SU-DHL-6 (cell line): ENCODE measurements around the gene RPS14.
"Not testable (repeated sequence)": the region's sequence is repeated elsewhere in the genome, so short reads cannot be mapped to it uniquely, and the experiment has no call there.

Experiments
- H2AFZ ChIP-seq: fragments of 200-600 bp; sonication (generic); 2 replicates; pipeline ENCODE4 v1.6.1; 2014; ENCODE audit warnings: low read depth, mild to moderate bottlenecking, moderate library complexity, mixed read lengths, antibody characterized with exemption, low read length; ENCODE audit not compliant: severe bottlenecking
- H3F3A ChIP-seq: fragments of 200-600 bp; shearing (Covaris generic); 2 replicates; pipeline ENCODE4 v1.6.0; 2016; ENCODE audit warnings: antibody characterized with exemption, mild to moderate bottlenecking; ENCODE audit not compliant: insufficient read depth
- H3K27ac ChIP-seq: fragments of 200-600 bp; sonication (generic); 2 replicates; pipeline ENCODE4 v1.5.1; 2016; ENCODE audit warnings: low read depth, mild to moderate bottlenecking, low read length, moderate library complexity, mixed read lengths
- H3K27me3 ChIP-seq: fragments of 200-600 bp; sonication (generic), shearing (Covaris generic); 2 replicates; pipeline ENCODE4 v1.6.0; 2014; ENCODE audit warnings: mild to moderate bottlenecking, low read length
- H3K36me3 ChIP-seq: fragments of 200-600 bp; sonication (generic); 2 replicates; pipeline ENCODE4 v1.6.1; 2014; ENCODE audit warnings: mild to moderate bottlenecking, low read length, mixed read lengths
- H3K4me2 ChIP-seq: fragments of 300-600, 200-600 bp; shearing (Covaris generic), sonication (generic); 2 replicates; pipeline ENCODE4 v1.6.0; 2014; ENCODE audit warnings: low read length, low read depth, mild to moderate bottlenecking; ENCODE audit not compliant: poor library complexity, severe bottlenecking
- H3K4me3 ChIP-seq: fragments of 200-600 bp; sonication (generic); 2 replicates; pipeline ENCODE4 v1.5.1; 2014; ENCODE audit warnings: antibody characterized with exemption, low read length, mild to moderate bottlenecking, mixed read lengths; ENCODE audit not compliant: insufficient read depth, poor library complexity, severe bottlenecking
- H3K79me2 ChIP-seq: fragments of 200-600 bp; sonication (generic); 2 replicates; pipeline ENCODE4 v1.6.1; 2014; ENCODE audit warnings: mild to moderate bottlenecking, low read length, moderate library complexity; ENCODE audit not compliant: insufficient read depth
- H3K9ac ChIP-seq: fragments of 200-600 bp; sonication (generic); 2 replicates; pipeline ENCODE4 v1.7.0; 2014; ENCODE audit warnings: mild to moderate bottlenecking, low read length
- H3K9me2 ChIP-seq: fragments of 200-600 bp; sonication (generic); replicated peaks from 2 replicates; pipeline ENCODE4 v1.6.1; 2014; ENCODE audit warnings: low read length; ENCODE audit not compliant: insufficient read depth
- H3K9me3 ChIP-seq: fragments of 200-600 bp; sonication (generic); 2 replicates; pipeline ENCODE4 v1.6.1; 2014; ENCODE audit warnings: low read length, mixed read lengths; ENCODE audit not compliant: insufficient read depth
- H4K20me1 ChIP-seq: fragments of 200-600 bp; sonication (generic); 2 replicates; pipeline ENCODE4 v1.6.1; 2014; ENCODE audit warnings: low read depth, mild to moderate bottlenecking, antibody characterized with exemption, low read length, moderate library complexity, mixed read lengths
- CTCF ChIP-seq: fragments of 200-600 bp; sonication (generic); IDR thresholded peaks from one replicate; pipeline ENCODE4 v1.5.1; 2017; ENCODE audit warnings: antibody characterized with exemption, mild to moderate bottlenecking, low read length, moderate library complexity; ENCODE audit not compliant: insufficient read depth, poor library complexity, severe bottlenecking
- EZH2phosphoT487 ChIP-seq: fragments of 200-600 bp; sonication (generic), shearing (Covaris generic); conservative IDR thresholded peaks from 2 replicates; pipeline ENCODE4 v1.6.1; 2018; ENCODE audit warnings: mild to moderate bottlenecking, antibody characterized with exemption, low read length, moderate library complexity, mixed read lengths

RPS14 gene

GRCh38 chr5:150428106-150428876, 21.2 kb downstream of the RPS14 start:
- Histone ChIP-seq H3K4me2 (no peak overlapping the region), H3K4me3 (no peak overlapping the region), H4K20me1 (no peaks in the 10 kb centered on the region), H3K9me3 (no peaks in the 10 kb centered on the region), H3K27ac (no peak overlapping the region), H3K9me2 (no peaks in the 10 kb centered on the region), H2AFZ (no peak overlapping the region), H3F3A (no peaks in the 10 kb centered on the region), H3K27me3 (no peaks in the 10 kb centered on the region), H3K79me2 (no peaks in the 10 kb centered on the region), H3K36me3 (no peaks in the 10 kb centered on the region), H3K9ac (no peak overlapping the region)
- TF ChIP-seq CTCF (no peak), EZH2phosphoT487 (no peak)

GRCh38 chr5:150426165-150426564, 23.4 kb downstream of the RPS14 start:
- not testable (repeated sequence) for H3K27me3 ChIP-seq, H3K36me3 ChIP-seq, H2AFZ ChIP-seq, H3K4me2 ChIP-seq, H3K9ac ChIP-seq, H3K9me3 ChIP-seq, H3F3A ChIP-seq, H3K79me2 ChIP-seq, H3K4me3 ChIP-seq, H3K27ac ChIP-seq, H3K9me2 ChIP-seq, H4K20me1 ChIP-seq

DNA sequence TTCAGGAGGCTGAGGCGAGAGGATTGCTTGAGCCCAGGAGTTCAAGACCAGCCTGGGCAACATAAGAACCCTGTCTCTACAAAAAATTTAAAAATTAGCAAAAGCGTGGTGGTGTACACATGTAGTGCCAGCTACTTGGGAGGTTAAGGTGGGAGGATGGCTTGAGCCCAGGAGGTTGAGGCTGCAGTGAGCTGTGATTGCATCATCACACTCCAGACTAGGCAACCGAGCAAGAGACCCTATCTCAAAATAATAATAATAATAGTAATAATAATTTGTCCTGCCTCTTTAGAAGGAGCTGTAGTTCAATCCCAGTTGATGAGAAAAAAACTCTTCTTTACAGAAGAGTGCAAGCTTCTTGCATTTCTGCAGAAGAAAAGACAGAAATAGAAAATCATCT, 26.8 kb downstream of the RPS14 start:
- Histone ChIP-seq H3F3A (peaks cover 6% of the 10 kb centered on the region; the same call in 1 of the 2 replicates), H3K36me3 (no peaks in the 10 kb centered on the region), H3K4me2 (no peak overlapping the region), H3K9me2 (no peaks in the 10 kb centered on the region), H2AFZ (no peak overlapping the region), H3K9me3 (no peaks in the 10 kb centered on the region), H3K27ac (no peak overlapping the region), H3K79me2 (no peaks in the 10 kb centered on the region), H3K27me3 (no peaks in the 10 kb centered on the region), H3K9ac (no peak overlapping the region), H4K20me1 (no peaks in the 10 kb centered on the region), H3K4me3 (no peak overlapping the region)
- TF ChIP-seq CTCF (no peak), EZH2phosphoT487 (no peak)

DNA sequence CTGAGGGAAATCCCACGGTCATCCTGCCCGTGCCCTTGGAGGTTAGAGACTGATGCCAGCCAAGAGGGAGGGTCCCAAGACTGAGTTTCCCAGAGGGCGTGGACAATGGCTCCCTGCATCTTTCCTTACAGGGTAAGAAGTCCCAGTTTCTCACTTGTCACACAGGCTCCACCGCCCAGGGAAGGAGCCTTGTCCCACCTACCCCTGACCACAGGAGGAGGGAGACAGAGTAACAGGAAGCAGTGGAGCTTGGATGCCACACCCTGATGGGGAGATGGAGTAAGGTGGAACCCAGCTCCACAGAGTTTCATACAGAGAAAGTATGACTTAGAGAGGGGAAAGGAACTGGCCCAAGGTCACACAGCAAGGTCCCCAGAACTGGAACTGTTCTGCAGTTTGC, 27.5 kb downstream of the RPS14 start:
- no peak overlapping the region for H3K27ac ChIP-seq
- H3K9me2 ChIP-seq: no peaks in the 10 kb centered on the region
- no peaks in the 10 kb centered on the region for H3K27me3 ChIP-seq
- no peak overlapping the region for H3K4me2 ChIP-seq
- no peaks in the 10 kb centered on the region for H4K20me1 ChIP-seq
- H3K9ac ChIP-seq: no peak overlapping the region
- peaks cover 6% of the 10 kb centered on the region; the same call in 1 of the 2 replicates for H3F3A ChIP-seq
- H3K4me3 ChIP-seq: no peak overlapping the region
- no peaks in the 10 kb centered on the region for H3K79me2 ChIP-seq
- TF ChIP-seq CTCF (no peak), EZH2phosphoT487 (no peak)
- H3K9me3 ChIP-seq: no peaks in the 10 kb centered on the region
- H3K36me3 ChIP-seq: no peaks in the 10 kb centered on the region
- no peak overlapping the region for H2AFZ ChIP-seq
